Gastroesophageal sphincter (tissue), 3 donors: Measurements from ENCODE around the gene EED.

ENCODE experiments used
- CTCF ChIP-seq, 4 experiments: fragments of 200-600 bp in 2 of 4; fragments of 450-650 bp in 2 of 4; sonication (generic) in 1 of 4; IDR thresholded peaks; one replicate each; pipeline ENCODE4 v1.5.1; 2017 to 2019; ENCODE audit warnings: antibody characterized with exemption in 4 of 4, mild to moderate bottlenecking in 2 of 4, moderate library complexity in 2 of 4
- EP300 ChIP-seq: sonication (generic); formaldehyde crosslinking; IDR thresholded peaks from one replicate; pipeline ENCODE4 v1.6.1; 2017; ENCODE audit warnings: antibody characterized with exemption, mild to moderate bottlenecking
- POLR2A ChIP-seq, 2 donors: fragments of 450-650 bp; IDR thresholded peaks; one replicate each; pipeline ENCODE4 v1.6.1; 2017; ENCODE audit warnings: antibody characterized with exemption in 2 of 2, mild to moderate bottlenecking in 2 of 2, moderate library complexity in 1 of 2
- POLR2AphosphoS5 ChIP-seq: sonication (generic); formaldehyde crosslinking; IDR thresholded peaks from one replicate; pipeline ENCODE4 v1.6.1; 2017; ENCODE audit warnings: antibody characterized with exemption

- TF ChIP-seq CTCF (IDR thresholded peaks at IDR 0.05), result no peak
- no peak for TF ChIP-seq POLR2AphosphoS5
- TF ChIP-seq POLR2A (IDR thresholded peaks at IDR 0.05), result no peak
- TF ChIP-seq EP300, result no peak
These were observed 58.7 kb downstream of the EED start for GRCh38 chr11:86303257-86303656.
